Medulla oblongata (tissue), 1 donor: ENCODE data around the gene MCM7.

Source experiments
- DNase-seq: peaks from one replicate; pipeline ENCODE4 v3.0.0-alpha.2; 2015; ENCODE audit errors: extremely low spot score

MCM7 gene

GRCh38 chr7:100093925-100094486, 7.2 kb downstream of the MCM7 start:
- no peak for DNase-seq

DNA sequence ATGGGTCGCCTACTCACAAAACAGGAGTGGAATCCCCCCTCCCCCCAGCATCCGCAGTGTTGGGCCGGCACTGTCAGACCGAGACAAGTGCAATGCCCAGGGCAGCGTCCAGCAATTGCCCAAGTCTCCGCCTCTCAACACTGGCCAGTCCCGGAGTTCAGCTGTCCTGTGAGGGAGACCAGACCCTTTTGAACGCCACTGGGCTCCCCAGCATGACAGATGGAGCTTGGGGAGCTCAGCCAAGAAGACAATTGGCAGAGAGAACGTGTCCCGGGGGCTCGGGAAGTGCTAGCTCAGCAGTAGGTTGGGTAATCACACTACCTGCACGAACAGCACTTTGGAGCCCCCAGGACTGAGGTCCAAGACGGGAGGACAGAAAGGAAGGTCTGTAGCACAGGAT, 7.7 kb downstream of the MCM7 start:
- DNase-seq, result no peak

DNA sequence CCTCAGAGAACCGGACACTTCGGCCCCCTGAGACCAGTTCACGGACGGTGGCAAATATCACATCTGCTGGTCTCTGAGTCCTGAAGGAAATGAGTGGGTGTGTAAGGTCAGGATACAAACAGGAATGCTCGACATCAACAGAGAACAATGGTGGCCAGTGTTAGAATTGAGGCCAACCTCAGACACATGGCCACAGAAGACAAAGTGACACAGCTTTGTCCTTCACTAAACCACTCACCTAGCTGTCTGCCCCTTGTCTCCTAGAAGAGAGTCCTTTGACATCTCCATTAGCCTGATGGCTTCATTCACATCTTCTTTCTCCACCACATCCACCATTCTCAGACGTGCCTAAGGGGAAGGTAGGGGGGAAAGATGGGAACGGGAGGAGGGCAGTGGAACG, 8.1 kb downstream of the MCM7 start:
- DNase-seq, result no peak

GRCh38 chr7:100091411-100092181, 9.6 kb downstream of the MCM7 start:
- no peak for DNase-seq

- no peak for DNase-seq
Measured at GRCh38 chr7:100090527-100091410, 10.4 kb downstream of the MCM7 start.

- no peak for DNase-seq
Measured at GRCh38 chr7:100089458-100090196, 11.6 kb downstream of the MCM7 start.

- DNase-seq, result peak; percentile 69
Measured at GRCh38 chr7:100088621-100089457, 12.4 kb downstream of the MCM7 start, which contains the start of gene COPS6. TSS of gene COPS6 (plus strand) at chr7:100088969. CDS start at chr7:100088991, 22 bp downstream.

DNA sequence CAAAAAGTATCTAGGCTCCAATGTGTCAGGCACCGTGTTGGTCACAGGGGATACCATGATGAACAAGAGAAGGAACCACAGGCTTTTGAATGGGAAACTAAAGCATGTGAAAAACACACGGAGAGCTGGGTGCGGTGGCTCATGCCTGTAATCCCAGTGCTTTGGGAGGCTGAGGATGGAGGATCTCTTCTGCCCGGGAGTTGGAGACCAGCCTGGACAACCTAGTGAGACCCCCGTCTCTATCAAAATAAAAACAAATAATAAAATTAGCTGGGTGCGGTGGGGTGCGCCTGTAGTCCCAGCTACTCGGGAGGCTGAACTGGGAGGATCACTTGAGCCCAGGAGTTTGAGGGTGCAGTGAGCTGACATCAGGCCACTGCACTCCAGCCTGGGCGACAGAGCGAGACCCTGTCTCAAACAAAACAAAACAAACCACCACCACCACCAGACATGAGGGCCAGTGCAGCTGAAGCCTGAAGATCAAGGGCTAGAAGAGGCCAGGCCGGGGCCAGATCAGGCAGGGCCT, 13.0 kb downstream of the MCM7 start:
- no peak for DNase-seq

DNA sequence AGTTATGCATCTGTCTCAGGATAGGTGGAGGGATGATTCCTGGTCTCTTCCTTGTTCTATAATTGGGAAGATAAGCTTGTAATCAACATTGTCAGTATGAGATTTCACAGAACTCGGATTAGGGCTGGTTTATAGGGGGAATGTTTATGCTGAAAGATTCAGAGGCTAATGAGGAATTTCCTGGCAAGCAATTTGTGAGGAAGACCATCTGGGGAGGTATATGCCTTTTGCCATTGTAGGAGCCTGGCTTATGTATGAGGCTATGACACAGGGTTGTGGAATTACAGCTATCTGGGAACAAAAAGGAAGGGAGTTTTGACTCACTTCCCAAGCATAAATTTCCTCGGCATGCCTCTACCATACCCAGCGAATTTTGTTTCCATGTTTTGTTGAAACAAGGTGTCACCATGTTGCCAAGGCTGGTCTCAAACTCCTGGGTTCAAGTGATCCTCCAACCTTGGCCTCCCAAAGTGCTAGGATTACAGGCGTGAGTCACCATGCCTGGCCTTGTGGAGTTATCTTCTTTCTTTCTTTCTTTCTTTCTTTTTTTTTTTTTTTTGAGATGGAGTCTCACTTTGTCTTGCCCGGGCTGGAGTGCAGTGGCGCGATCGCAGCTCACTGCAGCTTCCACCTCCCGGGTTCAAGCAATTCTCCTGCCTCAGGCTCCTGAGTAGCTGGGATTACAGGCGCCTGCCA, 14.0 kb downstream of the MCM7 start:
- no peak for DNase-seq

GRCh38 chr7:100085515-100085914, 15.7 kb downstream of the MCM7 start:
- DNase-seq, result no peak

- no peak for DNase-seq
Measured at GRCh38 chr7:100082978-100083377, 18.2 kb downstream of the MCM7 start.

GRCh38 chr7:100081535-100082102, 19.6 kb downstream of the MCM7 start, which contains the start of gene ZNF3:
TSS of gene ZNF3 (minus strand) at chr7:100081723. CDS start at chr7:100077357, 4,366 bp downstream.
- peak; percentile 100 for DNase-seq

GRCh38 chr7:100080907-100081534, 20.2 kb downstream of the MCM7 start:
- no peak for DNase-seq

- peak; percentile 93 for DNase-seq
Measured at GRCh38 chr7:100079024-100079560, 22.1 kb downstream of the MCM7 start.

DNA sequence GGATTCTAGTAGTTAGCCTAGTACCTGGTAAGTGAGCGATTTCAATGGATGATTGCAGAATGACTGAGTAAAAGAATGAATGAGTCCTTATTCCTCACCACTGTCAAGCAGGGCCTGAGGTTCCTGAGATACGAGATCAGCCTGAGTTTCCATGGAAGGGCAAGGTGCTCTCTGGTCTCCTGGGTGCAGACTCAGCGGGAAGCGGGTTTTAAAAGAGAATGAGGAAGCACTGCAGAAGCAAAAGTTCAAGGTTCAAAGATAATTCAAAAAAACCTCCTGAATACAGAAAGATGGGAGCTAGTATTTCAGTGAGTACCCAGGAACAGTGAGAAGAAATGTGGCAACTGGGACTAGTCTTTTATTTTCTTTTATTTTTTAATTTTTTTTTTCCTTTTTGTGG, 24.0 kb downstream of the MCM7 start:
- DNase-seq, result no peak

- DNase-seq, result no peak
Measured at GRCh38 chr7:100075418-100075817, 25.8 kb downstream of the MCM7 start.

DNA sequence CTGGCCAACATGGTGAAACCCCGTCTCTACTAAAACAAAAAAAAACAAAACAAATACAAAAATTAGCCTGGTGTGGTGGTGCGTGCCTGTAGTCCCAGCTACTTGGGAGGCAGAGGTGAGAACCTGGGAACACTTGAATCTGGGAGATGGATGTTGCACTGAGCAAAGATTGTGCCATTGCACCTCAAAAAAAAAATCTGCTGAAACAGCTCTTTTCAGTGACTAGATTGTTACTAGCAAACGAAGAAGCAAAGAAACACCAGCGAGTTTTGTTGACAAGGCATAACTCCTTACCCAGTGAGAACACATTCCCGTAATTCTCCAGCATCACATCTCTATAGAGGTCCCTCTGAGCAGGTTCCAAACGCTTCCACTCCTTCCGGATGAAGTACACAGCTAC, 26.4 kb downstream of the MCM7 start:
- no peak for DNase-seq

GRCh38 chr7:100072462-100072861, 28.7 kb downstream of the MCM7 start:
- no peak for DNase-seq
